Neural cell (in vitro differentiated cells): ENCODE measurements around the gene LMNB1. TPM values are rescaled to one million over a fixed set of nuclear protein-coding genes. Genes with fewer than 3 reads are reported as not detected.

Experiments used
- H2AFZ ChIP-seq: fragments of 200-600, 300-800 bp; sonication (generic), shearing (Covaris generic); 2 replicates; pipeline ENCODE4 v1.6.0; 2014; ENCODE audit warnings: low read depth, mild to moderate bottlenecking, antibody characterized with exemption, low read length, moderate library complexity
- H3F3A ChIP-seq: fragments of 200-600 bp; shearing (Covaris generic); 2 replicates; pipeline ENCODE4 v1.6.1; 2016; ENCODE audit warnings: mild to moderate bottlenecking, moderate library complexity, mixed read lengths, antibody characterized with exemption, low read length; ENCODE audit not compliant: insufficient read depth, poor library complexity, severe bottlenecking
- H3K27ac ChIP-seq: fragments of 200-600, 300-800 bp; sonication (generic), shearing (Covaris generic); 2 replicates; pipeline ENCODE4 v1.5.1; 2014; ENCODE audit warnings: mild to moderate bottlenecking, low read length, moderate library complexity
- H3K27me3 ChIP-seq: fragments of 300-800, 200-600 bp; sonication (generic), shearing (Covaris generic); 2 replicates; pipeline ENCODE4 v1.6.0; 2014; ENCODE audit warnings: mild to moderate bottlenecking, low read depth, low read length, moderate library complexity; ENCODE audit not compliant: insufficient read depth
- H3K36me3 ChIP-seq: fragments of 300-800, 200-600 bp; sonication (generic), shearing (Covaris generic); 2 replicates; pipeline ENCODE4 v1.5.1; 2014; ENCODE audit warnings: mild to moderate bottlenecking, antibody characterized with exemption, low read length, moderate library complexity; ENCODE audit not compliant: insufficient read depth
- H3K4me2 ChIP-seq: fragments of 300-800, 200-600 bp; sonication (generic), shearing (Covaris generic); 2 replicates; pipeline ENCODE4 v1.6.0; 2014; ENCODE audit warnings: mild to moderate bottlenecking, low read length
- H3K4me3 ChIP-seq: fragments of 300-800, 200-600 bp; sonication (generic), shearing (Covaris generic); 2 replicates; pipeline ENCODE4 v1.5.1; 2014; ENCODE audit warnings: mild to moderate bottlenecking, low read length, moderate library complexity
- H3K79me2 ChIP-seq: fragments of 200-600 bp; shearing (Covaris generic); replicated peaks from 2 replicates; pipeline ENCODE4 v1.6.0; 2014; ENCODE audit warnings: mild to moderate bottlenecking, low read length, moderate library complexity; ENCODE audit not compliant: insufficient read depth
- H3K9ac ChIP-seq: fragments of 300-800, 200-600 bp; sonication (generic), shearing (Covaris generic); 2 replicates; pipeline ENCODE4 v1.6.1; 2016; ENCODE audit warnings: mild to moderate bottlenecking, low read length, mixed read lengths
- H3K9me2 ChIP-seq: fragments of 200-600 bp; shearing (Covaris generic); 2 replicates; pipeline ENCODE4 v1.6.1; 2016; ENCODE audit warnings: mild to moderate bottlenecking, low read length, mixed read lengths; ENCODE audit not compliant: insufficient read depth
- H3K9me3 ChIP-seq: fragments of 200-600, 300-800 bp; sonication (generic), shearing (Covaris generic); 2 replicates; pipeline ENCODE4 v1.6.1; 2016; ENCODE audit warnings: mild to moderate bottlenecking, mixed run types, low read length, moderate library complexity, mixed read lengths
- H4K20me1 ChIP-seq: fragments of 200-600 bp; shearing (Covaris generic); 2 replicates; pipeline ENCODE4 v1.6.1; 2016; ENCODE audit warnings: mild to moderate bottlenecking, mixed run types; ENCODE audit not compliant: insufficient read depth
- EP300 ChIP-seq: fragments of 450-650 bp; conservative IDR thresholded peaks from 2 replicates; pipeline ENCODE4 v1.6.1; 2014; ENCODE audit warnings: antibody characterized with exemption, mild to moderate bottlenecking, moderate library complexity; ENCODE audit not compliant: poor library complexity, severe bottlenecking
- EZH2 ChIP-seq: fragments of 200-600, 300-800 bp; shearing (Covaris generic), sonication (generic); IDR thresholded peaks from 2 replicates; pipeline ENCODE4 v1.6.1; 2014; ENCODE audit warnings: antibody characterized with exemption, low read length, borderline replicate concordance, mild to moderate bottlenecking; ENCODE audit not compliant: insufficient read depth, poor library complexity, severe bottlenecking
- MXI1 ChIP-seq: fragments of 450-650 bp; conservative IDR thresholded peaks from 2 replicates; pipeline ENCODE4 v1.6.1; 2014; ENCODE audit warnings: antibody characterized with exemption, mild to moderate bottlenecking; ENCODE audit not compliant: poor library complexity, severe bottlenecking
- POLR2AphosphoS5 ChIP-seq: IDR thresholded peaks from 2 replicates; pipeline ENCODE4 v1.6.1; 2012
- RAD21 ChIP-seq: fragments of 450-650 bp; conservative IDR thresholded peaks from 2 replicates; pipeline ENCODE4 v1.6.1; 2014; ENCODE audit warnings: antibody characterized with exemption, mild to moderate bottlenecking, moderate library complexity
- SMC3 ChIP-seq: fragments of 450-650 bp; conservative IDR thresholded peaks from 2 replicates; pipeline ENCODE4 v1.6.1; 2014; ENCODE audit warnings: antibody characterized with exemption, mild to moderate bottlenecking, moderate library complexity; ENCODE audit not compliant: poor library complexity
- TAF1 ChIP-seq: IDR thresholded peaks from 2 replicates; pipeline ENCODE4 v1.6.1; 2012; ENCODE audit warnings: low read depth
- polyA plus RNA-seq: library from polyadenylated mRNA; depleted of rRNA; stranded (reverse); fragments of >200 nt; gene quantifications from 2 replicates; pipeline ENCODE4 v1.2.3, GENCODE V29; 2014
- TF ChIP-seq, protein P1 (sequence below): fragments of 450-650 bp; IDR thresholded peaks from 2 replicates; pipeline ENCODE4 v1.5.1; 2014; ENCODE audit warnings: antibody characterized with exemption, mild to moderate bottlenecking, moderate library complexity; ENCODE audit not compliant: poor library complexity, severe bottlenecking
- TF ChIP-seq, protein P2 (sequence below): IDR thresholded peaks from 2 replicates; pipeline ENCODE4 v1.6.1; 2012; ENCODE audit warnings: borderline replicate concordance

The LMNB1 gene
- polyA plus RNA-seq, 1 donor from 2014 or later, result 91.0 TPM

DNA sequence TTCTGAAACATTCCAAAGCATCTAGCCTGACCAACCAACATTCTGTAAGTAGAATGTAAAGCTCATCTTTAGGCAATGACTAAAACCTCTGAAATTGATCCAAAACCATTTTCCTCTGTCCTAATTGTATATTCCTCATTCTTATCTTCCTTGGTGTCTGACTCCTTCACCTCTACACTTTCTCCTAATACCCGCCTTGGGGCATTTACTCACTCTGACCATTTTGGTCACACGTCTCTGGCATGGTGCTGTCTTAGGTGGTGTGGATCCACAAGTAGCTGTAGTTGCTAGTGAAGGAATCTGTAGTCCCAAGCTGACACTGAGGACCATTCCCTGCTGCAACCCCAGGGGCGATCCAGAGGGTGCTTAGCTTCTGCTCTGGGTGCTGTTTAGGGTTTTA, 40.8 kb upstream of the LMNB1 start:
- no peaks in the 10 kb centered on the region for H3K9me2 ChIP-seq
- no peaks in the 10 kb centered on the region for H3K9me3 ChIP-seq
- no peaks in the 10 kb centered on the region for H3K36me3 ChIP-seq
- H3K27ac ChIP-seq, result no peak overlapping the region
- TF ChIP-seq POLR2AphosphoS5 (no peak), EP300 (no peak), TAF1 (no peak), EZH2 (no peak), MXI1 (no peak), RAD21 (no peak), SMC3 (no peak)
- TF ChIP-seq, protein P1, sequence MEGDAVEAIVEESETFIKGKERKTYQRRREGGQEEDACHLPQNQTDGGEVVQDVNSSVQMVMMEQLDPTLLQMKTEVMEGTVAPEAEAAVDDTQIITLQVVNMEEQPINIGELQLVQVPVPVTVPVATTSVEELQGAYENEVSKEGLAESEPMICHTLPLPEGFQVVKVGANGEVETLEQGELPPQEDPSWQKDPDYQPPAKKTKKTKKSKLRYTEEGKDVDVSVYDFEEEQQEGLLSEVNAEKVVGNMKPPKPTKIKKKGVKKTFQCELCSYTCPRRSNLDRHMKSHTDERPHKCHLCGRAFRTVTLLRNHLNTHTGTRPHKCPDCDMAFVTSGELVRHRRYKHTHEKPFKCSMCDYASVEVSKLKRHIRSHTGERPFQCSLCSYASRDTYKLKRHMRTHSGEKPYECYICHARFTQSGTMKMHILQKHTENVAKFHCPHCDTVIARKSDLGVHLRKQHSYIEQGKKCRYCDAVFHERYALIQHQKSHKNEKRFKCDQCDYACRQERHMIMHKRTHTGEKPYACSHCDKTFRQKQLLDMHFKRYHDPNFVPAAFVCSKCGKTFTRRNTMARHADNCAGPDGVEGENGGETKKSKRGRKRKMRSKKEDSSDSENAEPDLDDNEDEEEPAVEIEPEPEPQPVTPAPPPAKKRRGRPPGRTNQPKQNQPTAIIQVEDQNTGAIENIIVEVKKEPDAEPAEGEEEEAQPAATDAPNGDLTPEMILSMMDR, result no peak
- TF ChIP-seq, protein P2, sequence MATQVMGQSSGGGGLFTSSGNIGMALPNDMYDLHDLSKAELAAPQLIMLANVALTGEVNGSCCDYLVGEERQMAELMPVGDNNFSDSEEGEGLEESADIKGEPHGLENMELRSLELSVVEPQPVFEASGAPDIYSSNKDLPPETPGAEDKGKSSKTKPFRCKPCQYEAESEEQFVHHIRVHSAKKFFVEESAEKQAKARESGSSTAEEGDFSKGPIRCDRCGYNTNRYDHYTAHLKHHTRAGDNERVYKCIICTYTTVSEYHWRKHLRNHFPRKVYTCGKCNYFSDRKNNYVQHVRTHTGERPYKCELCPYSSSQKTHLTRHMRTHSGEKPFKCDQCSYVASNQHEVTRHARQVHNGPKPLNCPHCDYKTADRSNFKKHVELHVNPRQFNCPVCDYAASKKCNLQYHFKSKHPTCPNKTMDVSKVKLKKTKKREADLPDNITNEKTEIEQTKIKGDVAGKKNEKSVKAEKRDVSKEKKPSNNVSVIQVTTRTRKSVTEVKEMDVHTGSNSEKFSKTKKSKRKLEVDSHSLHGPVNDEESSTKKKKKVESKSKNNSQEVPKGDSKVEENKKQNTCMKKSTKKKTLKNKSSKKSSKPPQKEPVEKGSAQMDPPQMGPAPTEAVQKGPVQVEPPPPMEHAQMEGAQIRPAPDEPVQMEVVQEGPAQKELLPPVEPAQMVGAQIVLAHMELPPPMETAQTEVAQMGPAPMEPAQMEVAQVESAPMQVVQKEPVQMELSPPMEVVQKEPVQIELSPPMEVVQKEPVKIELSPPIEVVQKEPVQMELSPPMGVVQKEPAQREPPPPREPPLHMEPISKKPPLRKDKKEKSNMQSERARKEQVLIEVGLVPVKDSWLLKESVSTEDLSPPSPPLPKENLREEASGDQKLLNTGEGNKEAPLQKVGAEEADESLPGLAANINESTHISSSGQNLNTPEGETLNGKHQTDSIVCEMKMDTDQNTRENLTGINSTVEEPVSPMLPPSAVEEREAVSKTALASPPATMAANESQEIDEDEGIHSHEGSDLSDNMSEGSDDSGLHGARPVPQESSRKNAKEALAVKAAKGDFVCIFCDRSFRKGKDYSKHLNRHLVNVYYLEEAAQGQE, result no peak
- no peak overlapping the region for H3K4me2 ChIP-seq
- H3K27me3 ChIP-seq, result no peaks in the 10 kb centered on the region
- no peaks in the 10 kb centered on the region for H3K79me2 ChIP-seq
- no peaks in the 10 kb centered on the region for H4K20me1 ChIP-seq
- no peak overlapping the region for H3K9ac ChIP-seq
- no peak overlapping the region for H2AFZ ChIP-seq
- no peaks in the 10 kb centered on the region for H3F3A ChIP-seq
- no peak overlapping the region for H3K4me3 ChIP-seq

DNA sequence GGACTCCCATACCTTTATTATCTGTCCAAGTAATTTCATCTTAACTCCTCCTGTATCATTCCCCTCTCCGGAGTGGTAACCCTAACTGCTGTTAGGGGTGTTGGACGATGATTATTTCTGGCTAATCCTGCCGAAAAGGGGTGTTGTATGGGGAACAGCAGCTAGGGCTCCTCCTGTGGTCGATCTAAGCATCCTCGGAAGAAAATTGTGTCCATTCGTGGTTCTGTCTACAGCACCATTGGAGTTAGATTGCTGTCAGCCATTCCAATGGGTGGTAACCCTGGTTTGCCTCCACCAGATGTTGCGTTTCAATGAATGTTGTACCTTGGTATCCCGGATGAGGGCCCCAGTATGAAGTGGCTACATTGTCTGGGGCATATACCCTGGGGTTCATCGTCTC, 35.6 kb upstream of the LMNB1 start:
- no peak overlapping the region for H3K27ac ChIP-seq
- no peaks in the 10 kb centered on the region for H3K27me3 ChIP-seq
- no peaks in the 10 kb centered on the region for H3K9me2 ChIP-seq
- H3K79me2 ChIP-seq, result no peaks in the 10 kb centered on the region
- H3K4me2 ChIP-seq, result no peak overlapping the region
- H3K4me3 ChIP-seq, result no peak overlapping the region
- H3K9ac ChIP-seq, result no peak overlapping the region
- TF ChIP-seq MXI1, result no peak
- TF ChIP-seq TAF1, result no peak
- TF ChIP-seq SMC3, result no peak
- no peaks in the 10 kb centered on the region for H3K9me3 ChIP-seq
- no peaks in the 10 kb centered on the region for H3F3A ChIP-seq
- no peaks in the 10 kb centered on the region for H3K36me3 ChIP-seq
- H4K20me1 ChIP-seq, result no peaks in the 10 kb centered on the region
- H2AFZ ChIP-seq, result no peak overlapping the region

DNA sequence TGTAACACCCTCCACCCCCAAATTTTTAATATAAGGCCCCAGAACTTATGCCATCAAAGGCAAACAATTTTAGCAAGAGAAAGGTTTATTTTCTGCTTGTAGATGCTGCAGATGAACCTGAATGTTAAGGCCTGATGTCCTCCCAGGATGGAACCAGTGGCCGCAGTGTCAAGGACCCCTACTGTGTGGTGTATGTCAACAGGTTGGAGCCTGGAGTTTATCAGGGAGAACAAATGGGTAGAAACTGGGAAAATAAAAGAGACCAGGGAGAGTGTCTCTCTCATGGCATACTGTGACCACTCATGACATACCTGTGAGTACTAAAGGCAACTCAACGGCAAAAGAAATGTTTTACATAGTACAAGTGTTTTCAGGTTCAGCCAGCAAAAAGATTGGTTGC, 34.5 kb upstream of the LMNB1 start:
- H3K9me3 ChIP-seq, result no peaks in the 10 kb centered on the region
- H3K9me2 ChIP-seq, result no peaks in the 10 kb centered on the region
- no peaks in the 10 kb centered on the region for H3F3A ChIP-seq
- TF ChIP-seq, protein P1, result no peak
- TF ChIP-seq EP300 (no peak), EZH2 (no peak), RAD21 (no peak), SMC3 (no peak)
- no peaks in the 10 kb centered on the region for H3K79me2 ChIP-seq
- H3K9ac ChIP-seq, result no peak overlapping the region
- no peak overlapping the region for H2AFZ ChIP-seq
- no peaks in the 10 kb centered on the region for H4K20me1 ChIP-seq
- H3K4me2 ChIP-seq, result no peak overlapping the region
- no peaks in the 10 kb centered on the region for H3K36me3 ChIP-seq
- H3K4me3 ChIP-seq, result no peak overlapping the region
- H3K27me3 ChIP-seq, result no peaks in the 10 kb centered on the region
- H3K27ac ChIP-seq, result no peak overlapping the region
